ENCODE data around the gene TARS2.

GRCh38 chr1:150511985-150512660 is 24.9 kb downstream of the TARS2 start:
- TF ChIP-seq RFX5 (IDR thresholded peaks at IDR 0.05; ENCODE audit: low read depth, low read length) = no peak
- TF ChIP-seq, protein P1, sequence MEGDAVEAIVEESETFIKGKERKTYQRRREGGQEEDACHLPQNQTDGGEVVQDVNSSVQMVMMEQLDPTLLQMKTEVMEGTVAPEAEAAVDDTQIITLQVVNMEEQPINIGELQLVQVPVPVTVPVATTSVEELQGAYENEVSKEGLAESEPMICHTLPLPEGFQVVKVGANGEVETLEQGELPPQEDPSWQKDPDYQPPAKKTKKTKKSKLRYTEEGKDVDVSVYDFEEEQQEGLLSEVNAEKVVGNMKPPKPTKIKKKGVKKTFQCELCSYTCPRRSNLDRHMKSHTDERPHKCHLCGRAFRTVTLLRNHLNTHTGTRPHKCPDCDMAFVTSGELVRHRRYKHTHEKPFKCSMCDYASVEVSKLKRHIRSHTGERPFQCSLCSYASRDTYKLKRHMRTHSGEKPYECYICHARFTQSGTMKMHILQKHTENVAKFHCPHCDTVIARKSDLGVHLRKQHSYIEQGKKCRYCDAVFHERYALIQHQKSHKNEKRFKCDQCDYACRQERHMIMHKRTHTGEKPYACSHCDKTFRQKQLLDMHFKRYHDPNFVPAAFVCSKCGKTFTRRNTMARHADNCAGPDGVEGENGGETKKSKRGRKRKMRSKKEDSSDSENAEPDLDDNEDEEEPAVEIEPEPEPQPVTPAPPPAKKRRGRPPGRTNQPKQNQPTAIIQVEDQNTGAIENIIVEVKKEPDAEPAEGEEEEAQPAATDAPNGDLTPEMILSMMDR (conservative IDR thresholded peaks at IDR 0.05; ENCODE audit: low read depth, low read length) = no peak
- TF ChIP-seq RAD21 (IDR thresholded peaks at IDR 0.05; ENCODE audit: low read length) = no peak
- TF ChIP-seq, protein P2, sequence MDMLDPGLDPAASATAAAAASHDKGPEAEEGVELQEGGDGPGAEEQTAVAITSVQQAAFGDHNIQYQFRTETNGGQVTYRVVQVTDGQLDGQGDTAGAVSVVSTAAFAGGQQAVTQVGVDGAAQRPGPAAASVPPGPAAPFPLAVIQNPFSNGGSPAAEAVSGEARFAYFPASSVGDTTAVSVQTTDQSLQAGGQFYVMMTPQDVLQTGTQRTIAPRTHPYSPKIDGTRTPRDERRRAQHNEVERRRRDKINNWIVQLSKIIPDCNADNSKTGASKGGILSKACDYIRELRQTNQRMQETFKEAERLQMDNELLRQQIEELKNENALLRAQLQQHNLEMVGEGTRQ (IDR thresholded peaks at IDR 0.05; ENCODE audit: low read depth, low read length) = no peak
- no peak for TF ChIP-seq SMC3 (IDR thresholded peaks at IDR 0.05; ENCODE audit: low read depth, low read length)
- TF ChIP-seq POLR2A (IDR thresholded peaks at IDR 0.05; ENCODE audit: low read depth, low read length) = no peak
- no peak for TF ChIP-seq CHD1 (IDR thresholded peaks at IDR 0.05; ENCODE audit: low read depth, low read length)
- no peak for TF ChIP-seq RCOR1 (IDR thresholded peaks at IDR 0.05; ENCODE audit: insufficient replicate concordance, low read length)
- TF ChIP-seq MXI1 (IDR thresholded peaks at IDR 0.05; ENCODE audit: borderline replicate concordance, low read depth, low read length) = no peak
- TF ChIP-seq, protein P3, sequence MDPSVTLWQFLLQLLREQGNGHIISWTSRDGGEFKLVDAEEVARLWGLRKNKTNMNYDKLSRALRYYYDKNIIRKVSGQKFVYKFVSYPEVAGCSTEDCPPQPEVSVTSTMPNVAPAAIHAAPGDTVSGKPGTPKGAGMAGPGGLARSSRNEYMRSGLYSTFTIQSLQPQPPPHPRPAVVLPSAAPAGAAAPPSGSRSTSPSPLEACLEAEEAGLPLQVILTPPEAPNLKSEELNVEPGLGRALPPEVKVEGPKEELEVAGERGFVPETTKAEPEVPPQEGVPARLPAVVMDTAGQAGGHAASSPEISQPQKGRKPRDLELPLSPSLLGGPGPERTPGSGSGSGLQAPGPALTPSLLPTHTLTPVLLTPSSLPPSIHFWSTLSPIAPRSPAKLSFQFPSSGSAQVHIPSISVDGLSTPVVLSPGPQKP (IDR thresholded peaks at IDR 0.05; ENCODE audit: borderline replicate concordance, low read depth, low read length) = no peak
- TF ChIP-seq MAFK (IDR thresholded peaks at IDR 0.05; ENCODE audit: low read depth, low read length) = no peak
- TF ChIP-seq FOS (IDR thresholded peaks at IDR 0.05; ENCODE audit: low read depth, low read length) = no peak
- no peak for TF ChIP-seq CEBPB (IDR thresholded peaks at IDR 0.05; ENCODE audit: low read depth, low read length)
- TF ChIP-seq NFE2L2 (IDR thresholded peaks at IDR 0.05; ENCODE audit: low read depth, low read length) = no peak

Measured in IMR-90 (cell line).